Stimulated activated naive CD4-positive, alpha-beta T cell (primary cell): ENCODE measurements around the gene CYSRT1.
"Not testable (repeated sequence)": the region's sequence is repeated elsewhere in the genome, so short reads cannot be mapped to it uniquely, and the experiment has no call there.

ENCODE experiments used
- DNase-seq, 6 experiments: peaks; one replicate each; lab custom pipeline; 2025; lab: John Stamatoyannopoulos, UW

Gene CYSRT1

GRCh38 chr9:137237759-137238726 lies 13.1 kb downstream of the CYSRT1 start:
- no peak for DNase-seq

GRCh38 chr9:137239541-137240200 lies 14.7 kb downstream of the CYSRT1 start:
- not testable (repeated sequence) for DNase-seq

- peak in 4 of 6 experiments; percentile 68 to 83 (median 74) for DNase-seq
Measured at GRCh38 chr9:137240318-137240840, 15.4 kb downstream of the CYSRT1 start.

DNA sequence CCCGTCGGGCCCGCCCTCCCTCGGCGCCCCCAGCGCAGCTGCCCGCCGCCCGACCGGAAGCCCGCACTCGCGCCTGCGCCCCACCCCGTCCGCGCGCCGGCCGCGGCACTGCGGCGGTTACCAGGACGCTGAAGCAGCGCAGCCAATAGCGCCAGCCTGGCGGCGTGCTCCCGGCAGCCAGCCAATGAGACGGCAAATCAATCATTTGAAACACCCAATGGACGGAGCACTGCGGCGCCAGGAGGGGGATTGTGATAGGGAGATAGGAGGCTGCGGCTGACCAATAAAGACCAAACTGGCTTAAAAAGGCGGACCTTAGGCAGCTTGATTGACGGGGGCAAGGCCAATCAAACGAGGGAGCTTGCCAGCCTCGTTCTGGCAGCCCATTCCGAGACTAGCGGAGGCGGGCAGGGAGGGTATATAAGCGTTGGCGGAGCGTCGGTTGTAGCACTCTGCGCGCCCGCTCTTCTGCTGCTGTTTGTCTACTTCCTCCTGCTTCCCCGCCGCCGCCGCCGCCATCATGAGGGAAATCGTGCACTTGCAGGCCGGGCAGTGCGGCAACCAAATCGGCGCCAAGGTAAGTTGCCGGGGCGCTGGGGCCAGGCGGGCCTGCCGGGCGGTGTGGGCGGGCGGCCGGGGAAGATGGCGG lies 16.0 kb downstream of the CYSRT1 start, which contains the start of gene TUBB4B:
Gene TUBB4B, plus strand, starts transcription at position 447 of the 649 bp plus-strand sequence. Its CDS starts 74 bp downstream, at position 521.
- DNase-seq, result peak; percentile 92 to 99 (median 98)

- peak in 4 of 6 experiments; percentile 44 to 71 (median 57) for DNase-seq
Measured at GRCh38 chr9:137241490-137242268, 16.7 kb downstream of the CYSRT1 start.

DNA sequence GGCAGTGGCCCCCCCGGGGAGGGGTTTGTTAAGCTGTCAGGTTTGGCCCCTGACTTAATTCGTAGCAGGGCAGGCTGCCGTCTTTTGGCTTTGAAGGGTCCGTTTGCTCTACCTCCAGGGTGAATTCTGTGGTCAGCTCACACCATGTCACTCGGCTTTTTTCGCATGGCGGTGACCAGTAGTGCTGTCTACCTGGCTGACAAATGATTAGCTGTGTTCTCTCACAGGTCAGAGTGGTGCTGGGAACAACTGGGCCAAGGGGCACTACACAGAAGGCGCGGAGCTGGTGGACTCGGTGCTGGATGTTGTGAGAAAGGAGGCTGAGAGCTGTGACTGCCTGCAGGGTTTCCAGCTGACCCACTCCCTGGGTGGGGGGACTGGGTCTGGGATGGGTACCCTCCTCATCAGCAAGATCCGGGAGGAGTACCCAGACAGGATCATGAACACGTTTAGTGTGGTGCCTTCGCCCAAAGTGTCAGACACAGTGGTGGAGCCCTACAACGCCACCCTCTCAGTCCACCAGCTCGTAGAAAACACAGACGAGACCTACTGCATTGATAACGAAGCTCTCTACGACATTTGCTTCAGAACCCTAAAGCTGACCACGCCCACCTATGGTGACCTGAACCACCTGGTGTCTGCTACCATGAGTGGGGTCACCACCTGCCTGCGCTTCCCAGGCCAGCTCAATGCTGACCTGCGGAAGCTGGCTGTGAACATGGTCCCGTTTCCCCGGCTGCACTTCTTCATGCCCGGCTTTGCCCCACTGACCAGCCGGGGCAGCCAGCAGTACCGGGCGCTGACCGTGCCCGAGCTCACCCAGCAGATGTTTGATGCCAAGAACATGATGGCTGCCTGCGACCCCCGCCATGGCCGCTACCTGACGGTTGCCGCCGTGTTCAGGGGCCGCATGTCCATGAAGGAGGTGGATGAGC lies 17.6 kb downstream of the CYSRT1 start:
- no peak for DNase-seq

DNA sequence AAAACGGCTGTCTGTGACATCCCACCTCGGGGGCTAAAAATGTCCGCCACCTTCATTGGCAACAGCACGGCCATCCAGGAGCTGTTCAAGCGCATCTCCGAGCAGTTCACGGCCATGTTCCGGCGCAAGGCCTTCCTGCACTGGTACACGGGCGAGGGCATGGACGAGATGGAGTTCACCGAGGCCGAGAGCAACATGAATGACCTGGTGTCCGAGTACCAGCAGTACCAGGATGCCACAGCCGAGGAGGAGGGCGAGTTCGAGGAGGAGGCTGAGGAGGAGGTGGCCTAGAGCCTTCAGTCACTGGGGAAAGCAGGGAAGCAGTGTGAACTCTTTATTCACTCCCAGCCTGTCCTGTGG lies 18.3 kb downstream of the CYSRT1 start:
- DNase-seq, result not testable (repeated sequence)

- DNase-seq, result peak in 1 of 6 experiments; percentile 16
Measured at GRCh38 chr9:137243626-137244485, 18.9 kb downstream of the CYSRT1 start.

- DNase-seq, result no peak
Measured at GRCh38 chr9:137244486-137245449, 19.8 kb downstream of the CYSRT1 start.

GRCh38 chr9:137245450-137246421 lies 20.8 kb downstream of the CYSRT1 start:
- no peak for DNase-seq

DNA sequence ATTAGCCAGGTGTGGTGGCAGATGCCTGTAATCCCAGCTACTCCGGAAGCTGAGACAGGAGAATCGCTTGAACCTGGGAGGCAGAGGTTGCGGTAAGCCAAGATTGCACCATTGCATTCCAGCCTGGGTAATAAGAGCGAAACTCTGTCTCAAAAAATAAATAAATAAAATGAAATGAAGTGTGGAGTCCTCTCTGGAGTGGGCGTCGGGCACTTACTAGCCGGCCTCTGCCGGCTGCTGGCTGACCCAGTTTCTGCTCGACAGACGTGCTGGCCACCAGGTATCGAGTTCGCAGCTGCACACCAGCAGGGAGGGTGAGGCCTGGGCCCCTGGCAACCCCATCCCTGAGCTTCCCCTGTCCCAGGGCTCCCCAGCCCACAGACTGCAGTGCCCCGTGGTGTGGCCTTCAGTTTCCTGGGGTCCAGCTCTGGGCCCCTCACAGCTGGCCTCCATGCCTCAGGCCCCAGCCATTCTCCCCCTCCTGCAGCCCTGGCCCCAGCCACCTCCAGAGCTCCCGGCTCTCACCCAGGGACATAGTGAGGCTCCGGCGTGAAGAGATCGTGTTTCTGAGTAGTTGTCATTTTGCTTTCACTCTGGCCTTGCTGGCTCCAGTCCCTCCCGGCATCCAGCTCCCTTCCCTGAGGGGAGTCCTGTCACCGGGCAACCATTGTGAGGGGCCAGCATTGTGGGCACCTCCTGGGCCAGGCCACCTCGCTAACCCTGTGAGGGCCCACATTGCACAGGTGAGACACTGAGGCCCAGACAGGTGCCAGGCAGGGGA lies 22.4 kb downstream of the CYSRT1 start:
- no peak for DNase-seq

DNA sequence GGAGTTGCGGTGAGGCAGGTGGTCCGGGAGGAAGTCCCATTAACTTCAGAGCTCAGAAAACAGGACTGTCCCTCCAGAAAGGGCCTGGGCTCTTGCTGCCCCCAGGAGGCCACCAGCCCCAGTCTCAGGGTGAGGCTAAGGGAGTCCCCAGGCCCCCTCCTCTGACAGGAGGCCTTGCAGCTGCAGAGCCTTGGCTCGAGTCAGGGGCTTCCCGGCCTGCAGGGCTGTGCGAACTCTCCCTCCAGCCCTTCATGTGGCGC lies 22.9 kb downstream of the CYSRT1 start:
- no peak for DNase-seq

DNA sequence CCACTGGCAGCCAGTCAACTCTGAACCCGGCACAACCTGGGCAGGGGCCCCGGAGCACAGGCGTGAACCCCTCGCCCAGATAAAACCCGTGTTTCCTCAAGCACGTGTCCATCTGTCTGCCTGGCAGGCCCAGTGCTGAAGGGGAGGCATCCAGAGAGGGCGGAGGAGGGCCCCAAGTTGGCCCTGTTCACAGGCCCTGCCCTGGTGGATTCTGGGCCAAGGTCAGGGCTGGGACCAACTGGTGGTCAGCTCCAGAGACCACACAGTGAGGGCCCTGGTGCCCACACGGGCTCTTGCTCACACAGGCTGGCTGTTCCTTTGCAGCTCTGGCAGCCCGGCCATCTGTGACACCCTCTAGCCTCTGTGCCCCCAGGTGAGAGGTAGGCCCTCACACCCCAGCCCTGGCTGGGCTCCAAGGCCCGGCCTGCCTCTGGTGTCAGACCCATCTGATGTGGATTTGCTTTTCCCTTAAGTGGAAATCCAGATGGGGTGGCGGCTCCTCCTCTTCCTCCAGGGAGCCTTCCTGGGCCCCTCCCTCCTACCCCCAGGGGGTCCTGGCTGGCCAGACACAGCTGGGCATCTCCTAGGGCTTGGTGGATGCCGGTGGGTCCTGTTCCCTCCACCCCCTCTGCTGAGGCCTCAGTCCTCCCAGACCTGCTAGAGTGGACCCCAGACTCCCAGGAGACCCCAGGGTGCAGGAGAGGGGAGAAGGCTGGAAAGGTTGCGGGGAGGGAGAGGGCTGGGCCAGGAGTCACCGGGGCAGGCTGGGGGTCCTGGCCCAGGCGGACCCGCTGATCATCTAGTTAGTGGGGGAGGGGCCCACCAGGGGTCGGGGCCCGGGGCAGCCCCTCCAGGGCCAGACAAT lies 25.6 kb downstream of the CYSRT1 start:
- DNase-seq, result no peak

GRCh38 chr9:137251194-137251461 lies 26.2 kb downstream of the CYSRT1 start, which contains the start of gene STPG3:
Gene STPG3, plus strand, starts transcription at chr9:137251286. Its CDS starts 1 bp downstream, at chr9:137251287.
- DNase-seq, result no peak

- no peak for DNase-seq
Measured at GRCh38 chr9:137251490-137252268, 26.7 kb downstream of the CYSRT1 start.
